Smooth muscle cell (in vitro differentiated cells): Measurements from ENCODE around the gene ANXA9. TPM values are rescaled to one million over a fixed set of nuclear protein-coding genes. Genes with fewer than 3 reads are reported as not detected.

Experiments
- DNase-seq: peaks from one replicate; lab custom pipeline; 2025; ENCODE audit not compliant: unreplicated experiment; lab: John Stamatoyannopoulos, UW
- H2AFZ ChIP-seq: fragments of 200-600 bp; sonication (generic); 2 replicates; pipeline ENCODE4 v1.6.0; 2016; ENCODE audit warnings: antibody characterized with exemption, low read depth, mild to moderate bottlenecking
- H3F3A ChIP-seq: fragments of 200-600 bp; sonication (generic); 2 replicates; pipeline ENCODE4 v1.6.0; 2017; ENCODE audit warnings: antibody characterized with exemption, low read depth
- H3K27ac ChIP-seq: fragments of 200-600 bp; sonication (generic); 2 replicates; pipeline ENCODE4 v1.5.1; 2016; ENCODE audit warnings: low read depth, mild to moderate bottlenecking
- H3K27me3 ChIP-seq: fragments of 200-600 bp; sonication (generic); 2 replicates; pipeline ENCODE4 v1.6.1; 2016; ENCODE audit warnings: low read depth, mild to moderate bottlenecking
- H3K36me3 ChIP-seq: fragments of 200-600 bp; sonication (generic); 2 replicates; pipeline ENCODE4 v1.5.1; 2016; ENCODE audit warnings: low read depth
- H3K4me1 ChIP-seq: fragments of 200-600 bp; sonication (generic); 2 replicates; pipeline ENCODE4 v1.5.1; 2016; ENCODE audit warnings: low read depth
- H3K4me2 ChIP-seq: fragments of 200-600 bp; sonication (generic); 2 replicates; pipeline ENCODE4 v1.6.0; 2016; ENCODE audit warnings: mild to moderate bottlenecking
- H3K4me3 ChIP-seq: fragments of 200-600 bp; sonication (generic); 2 replicates; pipeline ENCODE4 v1.5.1; 2016; ENCODE audit warnings: mild to moderate bottlenecking
- H3K79me2 ChIP-seq: fragments of 200-600 bp; sonication (generic); 2 replicates; pipeline ENCODE4 v1.6.0; 2016; ENCODE audit warnings: low read depth, mild to moderate bottlenecking
- H3K9ac ChIP-seq: fragments of 200-600 bp; sonication (generic); 2 replicates; pipeline ENCODE4 v1.6.0; 2016; ENCODE audit warnings: low read depth
- H3K9me3 ChIP-seq: fragments of 200-600 bp; sonication (generic); replicated peaks from 2 replicates; pipeline ENCODE4 v1.5.1; 2016; ENCODE audit warnings: low read depth
- H4K20me1 ChIP-seq: fragments of 200-600 bp; sonication (generic); 2 replicates; pipeline ENCODE4 v1.6.0; 2016; ENCODE audit warnings: low read depth
- WGBS: methylation state at CpG from one replicate; pipeline ENCODE4 v1.1.7; 2016; ENCODE audit warnings: low lambda C conversion rate; 5-methylcytosine and 5-hydroxymethylcytosine counted together
- polyA plus RNA-seq: library from polyadenylated mRNA; unstranded; fragments of >200 nt; fragmentation: Nextera tagmentation; extraction: Ambion mirVana; gene quantifications from 2 replicates; pipeline ENCODE4 v1.2.1, GENCODE V29; 2016
- total RNA-seq: library from RNA; depleted of rRNA; stranded (reverse); fragments of >200 nt; gene quantifications from 2 replicates; pipeline ENCODE4 v1.2.3, GENCODE V29; 2014
- TF ChIP-seq, protein P1 (sequence below): fragments of 200-600 bp; sonication (generic); IDR thresholded peaks from 2 replicates; pipeline ENCODE4 v1.5.1; 2017; ENCODE audit warnings: borderline replicate concordance, mild to moderate bottlenecking, antibody characterized with exemption; ENCODE audit not compliant: insufficient read depth, poor library complexity, severe bottlenecking

Gene ANXA9
- total and polyA plus RNA-seq, 2 experiments from 2014 or later: 0.31 to 2.6 TPM

DNA sequence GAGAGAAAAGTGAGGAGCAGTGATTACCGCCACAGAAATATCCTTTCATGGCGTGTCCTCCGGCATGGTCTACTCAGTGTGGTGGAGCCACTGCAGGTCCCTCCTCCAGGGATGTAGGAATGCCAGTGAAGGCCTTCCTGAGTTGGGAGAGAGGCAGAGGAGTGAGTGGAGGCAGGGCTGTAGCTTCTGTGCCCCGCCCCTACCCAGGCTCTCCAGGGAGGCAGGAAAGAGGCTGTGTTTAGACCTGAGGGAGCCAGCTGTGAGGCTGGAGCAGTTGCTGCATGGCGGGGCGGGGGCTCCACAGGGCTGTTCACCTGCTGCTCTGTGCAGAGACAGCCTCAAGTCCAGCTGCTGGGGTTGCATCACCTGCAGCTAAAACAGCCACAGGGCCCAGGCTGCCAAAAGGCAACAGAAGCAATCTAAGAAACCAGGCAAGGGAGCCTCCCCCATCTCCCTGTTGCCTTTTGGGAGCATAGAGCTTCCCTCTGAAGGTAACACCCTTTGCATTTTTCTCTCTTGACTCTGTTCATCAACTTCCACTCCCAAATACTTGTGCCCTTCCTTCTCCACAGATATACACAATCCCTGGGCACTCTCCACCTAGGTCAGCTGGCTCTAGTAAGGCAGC lies 801 bp upstream of the ANXA9 start:
- TF ChIP-seq, protein P1, sequence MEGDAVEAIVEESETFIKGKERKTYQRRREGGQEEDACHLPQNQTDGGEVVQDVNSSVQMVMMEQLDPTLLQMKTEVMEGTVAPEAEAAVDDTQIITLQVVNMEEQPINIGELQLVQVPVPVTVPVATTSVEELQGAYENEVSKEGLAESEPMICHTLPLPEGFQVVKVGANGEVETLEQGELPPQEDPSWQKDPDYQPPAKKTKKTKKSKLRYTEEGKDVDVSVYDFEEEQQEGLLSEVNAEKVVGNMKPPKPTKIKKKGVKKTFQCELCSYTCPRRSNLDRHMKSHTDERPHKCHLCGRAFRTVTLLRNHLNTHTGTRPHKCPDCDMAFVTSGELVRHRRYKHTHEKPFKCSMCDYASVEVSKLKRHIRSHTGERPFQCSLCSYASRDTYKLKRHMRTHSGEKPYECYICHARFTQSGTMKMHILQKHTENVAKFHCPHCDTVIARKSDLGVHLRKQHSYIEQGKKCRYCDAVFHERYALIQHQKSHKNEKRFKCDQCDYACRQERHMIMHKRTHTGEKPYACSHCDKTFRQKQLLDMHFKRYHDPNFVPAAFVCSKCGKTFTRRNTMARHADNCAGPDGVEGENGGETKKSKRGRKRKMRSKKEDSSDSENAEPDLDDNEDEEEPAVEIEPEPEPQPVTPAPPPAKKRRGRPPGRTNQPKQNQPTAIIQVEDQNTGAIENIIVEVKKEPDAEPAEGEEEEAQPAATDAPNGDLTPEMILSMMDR: no peak
- H3K4me2 ChIP-seq: no peak overlapping the region
- peaks cover 29% of the 10 kb centered on the region for H3K4me1 ChIP-seq
- WGBS: 55% methylated on average over 6 of the region's 6 CpGs
- no peaks in the 10 kb centered on the region for H3K27me3 ChIP-seq
- H3F3A ChIP-seq: peaks cover 12% of the 10 kb centered on the region
- H3K9me3 ChIP-seq: no peaks in the 10 kb centered on the region
- no peak overlapping the region for H3K27ac ChIP-seq
- no peaks in the 10 kb centered on the region for H3K36me3 ChIP-seq
- no peaks in the 10 kb centered on the region for H3K79me2 ChIP-seq
- no peak overlapping the region for H2AFZ ChIP-seq
- H3K4me3 ChIP-seq: no peak overlapping the region
- no peak for DNase-seq
- H3K9ac ChIP-seq: no peak overlapping the region
- no peaks in the 10 kb centered on the region for H4K20me1 ChIP-seq

DNA sequence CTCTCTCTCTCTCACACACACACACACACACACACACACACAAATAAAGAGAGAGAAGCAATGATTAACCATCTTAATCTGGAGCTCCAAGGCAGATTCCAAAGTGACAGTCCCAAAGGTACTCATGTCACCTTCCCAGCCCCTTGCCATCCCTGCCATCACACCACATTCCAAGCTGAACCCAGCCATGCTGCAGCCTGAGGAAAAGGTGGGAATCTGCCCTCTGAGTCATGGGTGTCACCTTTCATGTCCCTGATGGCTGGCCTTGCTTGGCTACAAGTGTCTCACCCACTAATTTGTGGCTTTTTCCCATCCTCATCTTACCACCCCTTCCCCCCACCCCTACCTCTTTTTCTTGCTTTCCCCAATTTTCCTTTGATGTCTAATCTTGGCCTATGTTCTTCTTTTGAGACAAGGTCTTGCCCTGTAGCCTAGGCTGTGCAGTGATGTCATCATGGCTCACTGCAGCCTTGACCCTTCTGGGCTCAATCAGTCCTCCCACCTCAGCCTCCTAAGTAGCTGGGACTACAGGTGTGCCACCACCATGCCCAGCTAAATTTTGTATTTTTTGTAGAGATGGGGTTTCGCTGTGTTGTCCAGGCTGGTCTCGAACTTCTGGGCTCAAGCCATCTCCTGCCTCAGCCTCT lies 3.2 kb downstream of the ANXA9 start:
- H2AFZ ChIP-seq: no peak overlapping the region
- no peak overlapping the region for H3K9ac ChIP-seq
- peaks cover 12% of the 10 kb centered on the region for H3K4me1 ChIP-seq
- no peaks in the 10 kb centered on the region for H4K20me1 ChIP-seq
- no peak overlapping the region for H3K4me3 ChIP-seq
- H3K36me3 ChIP-seq: no peaks in the 10 kb centered on the region
- WGBS: 94% methylated on average over 2 of the region's 2 CpGs
- TF ChIP-seq, protein P1: no peak
- DNase-seq: no peak
- no peaks in the 10 kb centered on the region for H3F3A ChIP-seq
- no peaks in the 10 kb centered on the region for H3K9me3 ChIP-seq
- no peak overlapping the region for H3K4me2 ChIP-seq
- no peak overlapping the region for H3K27ac ChIP-seq
- H3K27me3 ChIP-seq: no peaks in the 10 kb centered on the region
- H3K79me2 ChIP-seq: no peaks in the 10 kb centered on the region

DNA sequence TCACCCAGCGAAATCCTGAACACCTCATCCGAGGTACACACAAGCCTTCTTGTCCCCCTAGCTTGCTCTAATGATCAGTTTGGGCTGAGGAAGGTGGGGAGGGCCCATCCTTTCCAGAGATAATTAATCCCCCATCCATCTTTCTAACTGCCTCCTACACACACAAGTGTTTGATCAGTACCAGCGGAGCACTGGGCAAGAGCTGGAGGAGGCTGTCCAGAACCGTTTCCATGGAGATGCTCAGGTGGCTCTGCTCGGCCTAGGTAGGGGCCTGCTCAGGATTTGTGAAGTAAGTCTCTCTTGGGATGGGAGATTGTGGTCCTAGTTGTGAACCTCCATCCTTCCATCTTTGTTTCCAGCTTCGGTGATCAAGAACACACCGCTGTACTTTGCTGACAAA lies 5.8 kb downstream of the ANXA9 start:
- no peaks in the 10 kb centered on the region for H3K9me3 ChIP-seq
- no peak overlapping the region for H3K4me2 ChIP-seq
- no peak overlapping the region for H3K27ac ChIP-seq
- H3K27me3 ChIP-seq: no peaks in the 10 kb centered on the region
- no peaks in the 10 kb centered on the region for H3F3A ChIP-seq
- H3K36me3 ChIP-seq: no peaks in the 10 kb centered on the region
- H2AFZ ChIP-seq: no peak overlapping the region
- no peaks in the 10 kb centered on the region for H3K79me2 ChIP-seq
- no peaks in the 10 kb centered on the region for H4K20me1 ChIP-seq
- H3K9ac ChIP-seq: no peak overlapping the region
- WGBS: 91% methylated on average over 7 of the region's 7 CpGs
- TF ChIP-seq, protein P1: no peak
- DNase-seq: no peak
- no peaks in the 10 kb centered on the region for H3K4me1 ChIP-seq
- H3K4me3 ChIP-seq: no peak overlapping the region

DNA sequence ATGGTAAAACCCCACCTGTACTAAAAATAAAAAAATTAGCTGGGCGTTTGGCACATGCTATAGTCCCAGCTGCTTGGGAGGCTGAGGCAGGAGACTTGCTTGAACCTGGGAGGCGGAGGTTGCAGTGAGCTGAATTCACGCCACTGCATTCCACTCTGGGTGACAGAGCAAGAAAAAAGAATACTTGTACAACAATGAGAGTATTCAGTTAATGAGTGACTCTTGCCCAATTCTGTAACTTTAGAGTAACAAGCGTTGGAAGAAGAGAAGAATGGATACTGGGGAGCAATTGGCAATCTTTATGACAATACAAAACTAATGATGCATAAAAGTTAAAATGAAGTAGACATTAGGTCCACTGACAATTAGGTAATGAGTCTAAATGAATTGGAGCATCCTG lies 10.5 kb downstream of the ANXA9 start:
- Histone ChIP-seq H3K4me1 (no peaks in the 10 kb centered on the region), H3K9me3 (no peaks in the 10 kb centered on the region), H3K4me2 (no peak overlapping the region), H3K27ac (no peak overlapping the region), H3K36me3 (no peaks in the 10 kb centered on the region), H3F3A (no peaks in the 10 kb centered on the region), H2AFZ (no peak overlapping the region), H3K4me3 (no peak overlapping the region), H3K27me3 (no peaks in the 10 kb centered on the region), H3K79me2 (no peaks in the 10 kb centered on the region), H4K20me1 (no peaks in the 10 kb centered on the region), H3K9ac (no peak overlapping the region)
- WGBS: 86% methylated on average over 4 of the region's 4 CpGs
- TF ChIP-seq, protein P1: no peak
- DNase-seq: no peak
